Measurements from ENCODE around the gene TAF15. TPM values are rescaled to one million over a fixed set of nuclear protein-coding genes. Genes with fewer than 3 reads are reported as not detected.

TAF15 gene
- total RNA-seq (100 to 1,000 TPM; 134 to 138 TPM), polyA plus RNA-seq (10 to 100 TPM; 88.5 to 94.1 TPM)
- long read RNA-seq, donor 1, transcript TAF15-215 (16 exons, 2,191 nt): major isoform, 6 of 154 reads
- long read RNA-seq, donor 1, partial matches to known transcripts: 144 of 154 reads
- long read RNA-seq, donor 1, other reads (novel, unspliced or antisense): 0 of 154 reads
- long read RNA-seq, donor 2, partial matches to known transcripts: 46 of 52 reads
- long read RNA-seq, donor 2, other reads (novel, unspliced or antisense): 0 of 52 reads
- long read RNA-seq, donor 3, partial matches to known transcripts: 66 of 71 reads
- long read RNA-seq, donor 3, other reads (novel, unspliced or antisense): 0 of 71 reads
- long read RNA-seq, donor 4, partial matches to known transcripts: 33 of 36 reads
- long read RNA-seq, donor 4, other reads (novel, unspliced or antisense): 0 of 36 reads
- long read RNA-seq, donor 5, transcript TAF15-213 (7 exons, 760 nt): major isoform, 8 of 188 reads
- long read RNA-seq, donor 5, partial matches to known transcripts: 174 of 188 reads
- long read RNA-seq, donor 5, other reads (novel, unspliced or antisense): 0 of 188 reads

DNA sequence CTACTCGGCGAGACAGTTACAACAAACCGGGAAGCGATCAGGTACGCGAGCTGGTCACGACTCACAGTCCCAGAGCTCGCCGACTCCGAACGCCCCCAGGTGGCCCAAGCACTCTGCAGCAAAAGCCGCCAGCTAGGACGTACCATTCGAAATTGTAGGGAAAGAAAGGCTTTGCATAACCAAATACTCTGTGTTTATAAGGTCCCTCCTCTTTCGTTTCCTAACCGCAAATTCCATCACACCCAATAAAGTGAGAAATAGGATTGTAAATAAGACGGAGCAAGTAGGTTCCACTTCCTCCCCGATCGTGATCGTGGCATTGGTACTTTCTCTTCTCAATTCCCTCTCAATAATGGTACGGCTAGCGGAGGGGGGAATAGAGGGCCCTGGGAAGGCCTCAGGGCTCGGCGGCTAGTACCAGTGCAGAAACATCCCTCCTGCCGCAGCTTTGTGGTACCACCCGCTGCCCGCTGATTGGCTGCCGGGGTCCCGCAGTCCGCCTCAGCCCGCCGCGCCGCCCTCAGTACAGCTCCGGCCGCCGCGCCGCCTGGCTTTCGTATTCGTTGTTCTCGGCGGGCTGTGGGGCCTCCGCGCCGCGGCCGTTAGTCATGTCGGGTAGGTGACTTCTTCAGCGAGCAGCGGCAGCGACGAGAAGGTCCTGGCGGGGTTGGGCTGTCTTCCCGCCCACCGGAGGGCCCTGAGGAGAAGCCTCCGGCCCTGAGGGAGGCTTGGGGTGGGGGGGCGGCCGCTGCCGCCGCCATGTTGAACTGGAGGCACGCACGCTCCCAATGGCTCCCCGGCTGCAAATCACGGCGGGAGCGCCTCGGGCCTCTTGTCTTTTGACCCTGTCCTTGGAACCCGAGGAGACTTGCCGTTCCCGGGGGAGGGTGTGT lies at the start of gene TAF15:
TSS of gene TAF15 (plus strand) at position 523 of the 893 bp plus-strand sequence. CDS start at position 609, 86 bp downstream.
- Histone ChIP-seq H3K9ac (ENCODE audit: insufficient read depth in 1 of 2, low read length in 2 of 2) (peak within 1 kb of the TSS; percentile 87 to 96), H3K4me1 (ENCODE audit: control insufficient read depth in 5 of 5, insufficient read depth in 5 of 5, low read length in 5 of 5) (peaks cover 2 to 23% (median 8%) of the 10 kb centered on the region in 5 donors), H3K27me3 (ENCODE audit: control insufficient read depth in 3 of 3, insufficient read depth in 3 of 3, low read length in 2 of 3) (no peaks in the 10 kb centered on the region), H3K4me3 (peak within 1 kb of the TSS; percentile 92), H3K27ac (ENCODE audit: low read depth in 1 of 2, low read length in 1 of 2) (peak within 1 kb of the TSS; percentile 92 to 95), H3K36me3 (ENCODE audit: control insufficient read depth in 4 of 4, insufficient read depth in 4 of 4, low read length in 4 of 4) (peaks cover 0 to 3% (median 1%) of the 10 kb centered on the region in 4 donors), H3K9me3 (ENCODE audit: control insufficient read depth in 4 of 4, insufficient read depth in 3 of 4, low read length in 3 of 4) (no peaks in the 10 kb centered on the region)
- ATAC-seq (ENCODE audit: insufficient read depth, low FRiP score) (peak; percentile 98), DNase-seq (peak; percentile 98 to 99 (median 99))
- TF ChIP-seq, protein P1, sequence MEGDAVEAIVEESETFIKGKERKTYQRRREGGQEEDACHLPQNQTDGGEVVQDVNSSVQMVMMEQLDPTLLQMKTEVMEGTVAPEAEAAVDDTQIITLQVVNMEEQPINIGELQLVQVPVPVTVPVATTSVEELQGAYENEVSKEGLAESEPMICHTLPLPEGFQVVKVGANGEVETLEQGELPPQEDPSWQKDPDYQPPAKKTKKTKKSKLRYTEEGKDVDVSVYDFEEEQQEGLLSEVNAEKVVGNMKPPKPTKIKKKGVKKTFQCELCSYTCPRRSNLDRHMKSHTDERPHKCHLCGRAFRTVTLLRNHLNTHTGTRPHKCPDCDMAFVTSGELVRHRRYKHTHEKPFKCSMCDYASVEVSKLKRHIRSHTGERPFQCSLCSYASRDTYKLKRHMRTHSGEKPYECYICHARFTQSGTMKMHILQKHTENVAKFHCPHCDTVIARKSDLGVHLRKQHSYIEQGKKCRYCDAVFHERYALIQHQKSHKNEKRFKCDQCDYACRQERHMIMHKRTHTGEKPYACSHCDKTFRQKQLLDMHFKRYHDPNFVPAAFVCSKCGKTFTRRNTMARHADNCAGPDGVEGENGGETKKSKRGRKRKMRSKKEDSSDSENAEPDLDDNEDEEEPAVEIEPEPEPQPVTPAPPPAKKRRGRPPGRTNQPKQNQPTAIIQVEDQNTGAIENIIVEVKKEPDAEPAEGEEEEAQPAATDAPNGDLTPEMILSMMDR (IDR thresholded peaks at IDR 0.05; ENCODE audit: control extremely low read depth, extremely low read depth): peak; percentile 40
- 0 to 1% methylated on average over 65 to 71 of the region's 71 CpGs for WGBS, 2 donors

DNA sequence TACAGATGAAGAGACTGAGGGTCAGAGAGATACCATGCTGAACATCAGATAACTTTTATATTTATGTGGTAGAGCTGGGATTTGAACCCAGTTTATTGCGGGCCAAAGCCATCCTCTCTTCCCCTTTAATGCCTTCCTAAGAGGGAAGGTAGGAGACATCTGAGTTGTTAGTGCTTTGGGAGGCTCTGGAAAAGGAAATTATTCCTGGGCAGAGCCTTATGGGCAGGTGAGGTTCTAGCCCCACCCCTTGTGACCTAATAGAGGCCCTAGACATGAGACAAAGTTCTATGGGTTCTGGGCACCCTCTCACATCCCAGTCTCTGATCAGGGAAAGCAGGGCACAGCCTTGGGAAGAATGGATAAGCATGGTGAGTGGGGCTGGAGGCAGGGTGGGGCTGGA lies 48.7 kb upstream of the TAF15 start, which contains the start of gene C17orf50:
TSS of gene C17orf50 (plus strand) at position 301 of the 400 bp plus-strand sequence. CDS start at position 356, 55 bp downstream.
- Histone ChIP-seq H3K27ac (ENCODE audit: low read depth in 1 of 2, low read length in 1 of 2) (no peak within 1 kb of the TSS), H3K36me3 (ENCODE audit: control insufficient read depth in 4 of 4, insufficient read depth in 4 of 4, low read length in 4 of 4) (no peaks in the 10 kb centered on the region), H3K4me3 (no peak within 1 kb of the TSS), H3K4me1 (ENCODE audit: control insufficient read depth in 5 of 5, insufficient read depth in 5 of 5, low read length in 5 of 5) (peaks cover 0 to 15% (median 0%) of the 10 kb centered on the region in 5 donors), H3K9ac (ENCODE audit: insufficient read depth in 1 of 2, low read length in 2 of 2) (no peak within 1 kb of the TSS), H3K9me3 (ENCODE audit: control insufficient read depth in 4 of 4, insufficient read depth in 3 of 4, low read length in 3 of 4) (no peaks in the 10 kb centered on the region), H3K27me3 (ENCODE audit: control insufficient read depth in 3 of 3, insufficient read depth in 3 of 3, low read length in 2 of 3) (no peaks in the 10 kb centered on the region)
- WGBS, 2 donors: 85 to 97% methylated on average over 1 of the region's 1 CpG
- DNase-seq (no peak), ATAC-seq (ENCODE audit: insufficient read depth, low FRiP score) (no peak)
- TF ChIP-seq, protein P1 (IDR thresholded peaks at IDR 0.05; ENCODE audit: control extremely low read depth, extremely low read depth): no peak

DNA sequence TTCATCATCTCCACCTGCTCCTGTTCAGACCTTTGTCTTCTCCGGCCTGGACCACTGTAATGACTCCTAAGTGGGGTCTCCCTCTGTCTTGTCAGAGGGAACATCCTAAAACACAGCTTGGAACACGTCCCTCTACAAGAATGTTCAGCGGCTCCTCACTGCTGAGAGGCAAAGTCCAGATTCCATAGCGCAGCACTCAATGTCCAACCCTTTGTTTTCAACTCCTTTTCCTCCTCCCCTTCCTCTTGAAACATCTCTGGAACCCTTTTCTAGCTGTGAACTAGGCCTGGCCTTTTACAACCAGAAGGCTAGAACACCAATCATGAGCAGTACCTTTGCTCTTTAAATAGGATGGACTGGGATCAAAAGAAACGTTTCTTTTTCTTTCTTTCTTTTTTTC lies 47.7 kb upstream of the TAF15 start:
- no peak overlapping the region for H3K27ac ChIP-seq (ENCODE audit: low read depth in 1 of 2, low read length in 1 of 2)

More for the DNA sequence above, 47.7 kb upstream of the TAF15 start:
- Histone ChIP-seq H3K9ac (ENCODE audit: insufficient read depth in 1 of 2, low read length in 2 of 2) (no peak overlapping the region), H3K9me3 (ENCODE audit: control insufficient read depth in 4 of 4, insufficient read depth in 3 of 4, low read length in 3 of 4) (no peaks in the 10 kb centered on the region), H3K4me3 (no peak overlapping the region), H3K36me3 (ENCODE audit: control insufficient read depth in 4 of 4, insufficient read depth in 4 of 4, low read length in 4 of 4) (no peaks in the 10 kb centered on the region), H3K4me1 (ENCODE audit: control insufficient read depth in 5 of 5, insufficient read depth in 5 of 5, low read length in 5 of 5) (peaks cover 0 to 15% (median 0%) of the 10 kb centered on the region in 5 donors), H3K27me3 (ENCODE audit: control insufficient read depth in 3 of 3, insufficient read depth in 3 of 3, low read length in 2 of 3) (no peaks in the 10 kb centered on the region)
- no peak for ATAC-seq (ENCODE audit: insufficient read depth, low FRiP score)
- no peak for DNase-seq
- 83 to 91% methylated on average over 5 of the region's 5 CpGs for WGBS, 2 donors
- TF ChIP-seq, protein P1 (IDR thresholded peaks at IDR 0.05; ENCODE audit: control extremely low read depth, extremely low read depth): no peak
